ENCODE results near the gene TNIK. TPM values are rescaled to one million over a fixed set of nuclear protein-coding genes. Genes with fewer than 3 reads are reported as not detected.

The TNIK gene
- total RNA-seq, 6 donors from 2014 or later = 23.2 to 74.4 (median 38.3) TPM

DNA sequence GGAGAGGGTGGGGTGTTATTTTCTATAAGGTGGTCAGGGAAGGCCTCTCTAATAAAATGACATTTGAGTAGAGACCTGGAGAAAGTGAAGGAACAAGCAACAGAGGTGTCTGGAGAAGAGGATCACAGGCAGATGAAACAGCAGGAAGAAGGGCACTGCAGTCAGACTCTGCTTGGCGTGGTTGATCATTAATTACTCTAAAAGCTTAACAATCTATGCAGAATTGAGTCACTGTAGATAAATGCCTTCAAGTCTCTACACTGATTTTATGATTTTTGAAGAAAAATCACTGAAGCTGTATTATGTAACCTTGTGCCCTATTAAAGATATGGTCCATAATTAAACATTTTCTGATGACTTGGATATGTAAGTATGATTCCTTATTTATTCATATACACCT lies 114.2 kb downstream of the TNIK start:
- no peaks in the 10 kb centered on the region for H3K36me3 ChIP-seq
- 86 to 88% methylated on average over 1 of the region's 1 CpG for WGBS, 2 donors
- no peak overlapping the region for H3K27ac ChIP-seq

GRCh38 chr3:171345107-171345843 lies 114.9 kb downstream of the TNIK start:
- H3K9me3 ChIP-seq = no peaks in the 10 kb centered on the region
- TF ChIP-seq EP300 (IDR thresholded peaks at IDR 0.05) (no peak), POLR2A (IDR thresholded peaks at IDR 0.05) (no peak), CTCF (IDR thresholded peaks at IDR 0.05) (no peak), POLR2AphosphoS5 (IDR thresholded peaks at IDR 0.05) (no peak)
- no peak overlapping the region for H3K4me3 ChIP-seq
- H3K27ac ChIP-seq = no peak overlapping the region
- WGBS, 2 donors = 58 to 59% methylated on average over 2 of the region's 2 CpGs
- ATAC-seq (ENCODE audit: low FRiP score in 2 of 2) (no peak), DNase-seq (no peak)
- peaks cover 0 to 18% (median 3%) of the 10 kb centered on the region in 4 donors for H3K4me1 ChIP-seq
- no peaks in the 10 kb centered on the region for H3K27me3 ChIP-seq
- no peaks in the 10 kb centered on the region for H3K36me3 ChIP-seq

More for the DNA sequence above, 114.2 kb downstream of the TNIK start:
- DNase-seq (no peak), ATAC-seq (ENCODE audit: low FRiP score in 2 of 2) (no peak)
- Histone ChIP-seq H3K4me3 (no peak overlapping the region), H3K27me3 (no peaks in the 10 kb centered on the region), H3K4me1 (peaks cover 0 to 18% (median 3%) of the 10 kb centered on the region in 4 donors), H3K9me3 (no peaks in the 10 kb centered on the region)
- no peak for TF ChIP-seq POLR2A (IDR thresholded peaks at IDR 0.05)
- no peak for TF ChIP-seq EP300 (IDR thresholded peaks at IDR 0.05)
- no peak for TF ChIP-seq CTCF (IDR thresholded peaks at IDR 0.05)
- no peak for TF ChIP-seq POLR2AphosphoS5 (IDR thresholded peaks at IDR 0.05)

- no peak for ATAC-seq (ENCODE audit: low FRiP score in 2 of 2)
- Histone ChIP-seq H3K36me3 (no peaks in the 10 kb centered on the region), H3K4me3 (no peak overlapping the region), H3K9me3 (no peaks in the 10 kb centered on the region), H3K27me3 (no peaks in the 10 kb centered on the region), H3K4me1 (peaks cover 0 to 18% (median 9%) of the 10 kb centered on the region in 4 donors), H3K27ac (no peak overlapping the region)
- no peak for DNase-seq
- TF ChIP-seq CTCF (IDR thresholded peaks at IDR 0.05) (no peak), POLR2AphosphoS5 (IDR thresholded peaks at IDR 0.05) (no peak), POLR2A (IDR thresholded peaks at IDR 0.05) (no peak), EP300 (IDR thresholded peaks at IDR 0.05) (no peak)
- 38 to 41% methylated on average over 1 of the region's 1 CpG for WGBS, 2 donors
These were observed 116.5 kb downstream of the TNIK start for GRCh38 chr3:171343693-171344092.

GRCh38 chr3:171342783-171343420 lies 117.3 kb downstream of the TNIK start:
- H3K9me3 ChIP-seq = no peaks in the 10 kb centered on the region
- 87 to 94% methylated on average over 2 of the region's 2 CpGs for WGBS, 2 donors
- DNase-seq = no peak
- peaks cover 0 to 18% (median 7%) of the 10 kb centered on the region in 4 donors for H3K4me1 ChIP-seq
- H3K27ac ChIP-seq = no peak overlapping the region
- TF ChIP-seq POLR2A (IDR thresholded peaks at IDR 0.05) = no peak
- TF ChIP-seq POLR2AphosphoS5 (IDR thresholded peaks at IDR 0.05) = no peak
- TF ChIP-seq EP300 (IDR thresholded peaks at IDR 0.05) = no peak
- TF ChIP-seq CTCF (IDR thresholded peaks at IDR 0.05) = no peak
- H3K4me3 ChIP-seq = no peak overlapping the region
- H3K36me3 ChIP-seq = no peaks in the 10 kb centered on the region
- H3K27me3 ChIP-seq = no peaks in the 10 kb centered on the region
- no peak for ATAC-seq (ENCODE audit: low FRiP score in 2 of 2)

Data from upper lobe of left lung (tissue), 6 donors.